Tibial artery (tissue), 4 donors: ENCODE data around the gene FBXL7.

ENCODE experiments used
- DNase-seq, 2 donors: peaks; one replicate each; pipeline ENCODE4 v3.0.0-alpha.2; 2019
- H3K27ac ChIP-seq, 2 donors: fragments of 200-600 bp; sonication (generic) in 1 of 2; 1 replicate in 1 of 2; 2 replicates in 1 of 2; pipeline ENCODE4 v1.5.1; 2018 to 2019; ENCODE audit warnings: mild to moderate bottlenecking in 1 of 2
- H3K27me3 ChIP-seq, 2 donors: fragments of 200-600 bp; sonication (generic) in 1 of 2; one replicate each; pipeline versions ENCODE4 v1.5.1 to v1.6.0; 2016 to 2019
- H3K36me3 ChIP-seq, 3 donors: fragments of 200-600 bp; sonication (generic) in 2 of 3; one replicate each; pipeline ENCODE4 v1.5.1; 2016 to 2019; ENCODE audit warnings: mild to moderate bottlenecking in 2 of 3
- H3K4me1 ChIP-seq, 4 donors: fragments of 200-600 bp; sonication (generic) in 2 of 4; 1 replicate in 3 of 4; 2 replicates in 1 of 4; pipeline ENCODE4 v1.5.1; 2016 to 2019
- H3K4me3 ChIP-seq, 2 donors: fragments of 200-600 bp; sonication (generic) in 1 of 2; 1 replicate in 1 of 2; 2 replicates in 1 of 2; pipeline ENCODE4 v1.5.1; 2018 to 2019; ENCODE audit warnings: mild to moderate bottlenecking in 2 of 2
- H3K9me3 ChIP-seq, 3 donors: fragments of 200-600 bp; sonication (generic) in 1 of 3; one replicate each; pipeline ENCODE4 v1.5.1; 2016 to 2019
- intact Hi-C: fragments of 100-400 bp; cut with DNase I; formaldehyde crosslinking; loops from one replicate; pipeline ENCODE4 v1.15.0; 2023; ENCODE audit warnings: low total_unique reads
- TF ChIP-seq, protein P1 (sequence below), 2 experiments: fragments of 200-600 bp in 1 of 2; fragments of 450-650 bp in 1 of 2; IDR thresholded peaks; one replicate each; pipeline ENCODE4 v1.5.1; 2017 to 2019; ENCODE audit warnings: antibody characterized with exemption in 2 of 2, mild to moderate bottlenecking in 1 of 2, moderate library complexity in 1 of 2

The FBXL7 gene

DNA sequence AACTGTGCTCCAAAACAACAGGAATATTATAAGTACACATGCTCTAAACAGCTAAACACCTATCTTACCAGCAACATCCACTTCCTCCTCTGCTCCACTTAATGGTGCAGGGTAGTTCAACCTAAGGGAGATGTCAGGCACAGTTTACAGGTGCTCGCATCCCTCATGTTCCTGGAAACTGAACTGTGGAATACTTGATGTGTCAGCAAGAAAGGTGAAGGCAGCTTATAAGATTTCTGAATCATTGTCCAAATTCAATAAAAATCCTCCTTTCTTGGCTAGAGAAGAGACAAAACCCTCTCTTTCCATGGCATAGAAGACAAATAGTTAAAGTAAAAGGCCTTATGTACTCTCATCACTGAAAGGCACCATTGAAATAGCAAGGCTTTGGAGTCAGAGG is 272.2 kb downstream of the FBXL7 start:
- no peaks in the 10 kb centered on the region for H3K36me3 ChIP-seq
- H3K27me3 ChIP-seq, result no peaks in the 10 kb centered on the region
- TF ChIP-seq, protein P1, sequence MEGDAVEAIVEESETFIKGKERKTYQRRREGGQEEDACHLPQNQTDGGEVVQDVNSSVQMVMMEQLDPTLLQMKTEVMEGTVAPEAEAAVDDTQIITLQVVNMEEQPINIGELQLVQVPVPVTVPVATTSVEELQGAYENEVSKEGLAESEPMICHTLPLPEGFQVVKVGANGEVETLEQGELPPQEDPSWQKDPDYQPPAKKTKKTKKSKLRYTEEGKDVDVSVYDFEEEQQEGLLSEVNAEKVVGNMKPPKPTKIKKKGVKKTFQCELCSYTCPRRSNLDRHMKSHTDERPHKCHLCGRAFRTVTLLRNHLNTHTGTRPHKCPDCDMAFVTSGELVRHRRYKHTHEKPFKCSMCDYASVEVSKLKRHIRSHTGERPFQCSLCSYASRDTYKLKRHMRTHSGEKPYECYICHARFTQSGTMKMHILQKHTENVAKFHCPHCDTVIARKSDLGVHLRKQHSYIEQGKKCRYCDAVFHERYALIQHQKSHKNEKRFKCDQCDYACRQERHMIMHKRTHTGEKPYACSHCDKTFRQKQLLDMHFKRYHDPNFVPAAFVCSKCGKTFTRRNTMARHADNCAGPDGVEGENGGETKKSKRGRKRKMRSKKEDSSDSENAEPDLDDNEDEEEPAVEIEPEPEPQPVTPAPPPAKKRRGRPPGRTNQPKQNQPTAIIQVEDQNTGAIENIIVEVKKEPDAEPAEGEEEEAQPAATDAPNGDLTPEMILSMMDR (IDR thresholded peaks at IDR 0.05), result no peak
- no peaks in the 10 kb centered on the region for H3K4me1 ChIP-seq
- no peak for DNase-seq
- no peak overlapping the region for H3K4me3 ChIP-seq
- intact Hi-C loops, result no loop called here
- no peak overlapping the region for H3K27ac ChIP-seq
- no peaks in the 10 kb centered on the region for H3K9me3 ChIP-seq

DNA sequence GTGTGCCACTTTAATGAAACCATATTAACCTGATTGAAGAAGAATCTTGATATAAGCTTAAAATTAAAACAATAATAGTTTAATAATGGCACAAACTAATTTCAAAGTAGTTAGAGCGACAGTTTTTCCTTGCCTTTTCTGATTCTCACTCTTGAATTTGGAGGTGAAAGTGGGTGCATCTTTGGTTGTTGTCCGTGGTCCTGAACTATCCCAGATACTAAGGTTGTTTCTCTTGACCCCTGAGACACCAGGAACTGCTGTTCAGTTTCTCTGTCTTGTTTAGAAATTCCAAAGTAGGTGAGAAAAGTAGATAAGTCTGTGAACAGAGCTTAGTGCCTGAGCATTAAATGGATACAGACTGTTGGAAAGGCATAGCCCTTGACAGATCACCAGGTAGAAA is 274.7 kb downstream of the FBXL7 start:
- Histone ChIP-seq H3K27me3 (no peaks in the 10 kb centered on the region), H3K9me3 (no peaks in the 10 kb centered on the region), H3K4me3 (no peak overlapping the region), H3K4me1 (no peaks in the 10 kb centered on the region), H3K27ac (no peak overlapping the region), H3K36me3 (no peaks in the 10 kb centered on the region)
- intact Hi-C loops, result no loop called here
- DNase-seq, result no peak
- TF ChIP-seq, protein P1 (IDR thresholded peaks at IDR 0.05), result no peak

DNA sequence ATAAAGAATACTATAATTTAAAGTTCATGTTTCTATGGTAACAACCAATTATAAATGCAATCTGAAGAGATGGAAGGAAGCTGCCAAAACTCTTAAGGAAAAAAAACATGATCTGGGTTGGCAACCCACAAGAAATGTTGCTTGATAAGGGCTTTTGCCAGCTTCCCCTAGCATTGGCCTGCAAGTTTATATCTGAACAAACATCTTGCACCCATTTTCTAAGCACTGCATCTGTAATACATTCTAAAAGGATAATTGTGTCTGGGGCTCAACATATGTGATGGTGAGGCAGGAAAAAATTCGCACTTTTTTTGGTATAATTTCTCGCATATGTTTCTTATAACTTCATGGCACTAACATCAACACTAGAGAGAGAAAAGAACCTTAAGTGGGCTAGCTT is 276.4 kb downstream of the FBXL7 start:
- no peak for DNase-seq
- no peaks in the 10 kb centered on the region for H3K36me3 ChIP-seq
- H3K4me1 ChIP-seq, result no peaks in the 10 kb centered on the region
- no peaks in the 10 kb centered on the region for H3K9me3 ChIP-seq
- H3K4me3 ChIP-seq, result no peak overlapping the region
- no peaks in the 10 kb centered on the region for H3K27me3 ChIP-seq
- TF ChIP-seq, protein P1 (IDR thresholded peaks at IDR 0.05), result no peak
- H3K27ac ChIP-seq, result no peak overlapping the region
- intact Hi-C loops, result no loop called here

DNA sequence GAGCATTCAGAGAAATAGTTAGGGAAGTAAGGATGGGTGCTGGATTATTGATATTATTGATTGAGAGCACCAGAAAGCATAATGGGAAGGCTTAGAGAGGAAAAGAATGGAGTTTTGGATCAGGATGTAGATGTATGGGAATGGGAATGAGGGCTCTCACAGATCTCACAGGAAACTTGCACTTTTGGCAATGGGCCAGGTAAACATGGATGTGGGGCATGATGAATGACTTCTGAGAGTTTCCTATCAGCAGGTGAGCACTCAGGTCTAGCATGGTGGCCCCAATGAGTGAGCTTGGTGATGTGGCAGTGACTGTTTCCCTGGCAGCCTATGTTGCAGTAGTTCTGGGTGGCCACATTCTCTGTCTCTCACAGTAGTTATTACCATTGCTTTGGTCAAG is 283.8 kb downstream of the FBXL7 start:
- Histone ChIP-seq H3K27me3 (no peaks in the 10 kb centered on the region), H3K4me3 (no peak overlapping the region), H3K4me1 (peaks cover 0 to 11% (median 0%) of the 10 kb centered on the region in 4 donors), H3K36me3 (no peaks in the 10 kb centered on the region), H3K27ac (no peak overlapping the region), H3K9me3 (no peaks in the 10 kb centered on the region)
- TF ChIP-seq, protein P1 (IDR thresholded peaks at IDR 0.05), result no peak
- no peak for DNase-seq
- intact Hi-C loops, result no loop called here

DNA sequence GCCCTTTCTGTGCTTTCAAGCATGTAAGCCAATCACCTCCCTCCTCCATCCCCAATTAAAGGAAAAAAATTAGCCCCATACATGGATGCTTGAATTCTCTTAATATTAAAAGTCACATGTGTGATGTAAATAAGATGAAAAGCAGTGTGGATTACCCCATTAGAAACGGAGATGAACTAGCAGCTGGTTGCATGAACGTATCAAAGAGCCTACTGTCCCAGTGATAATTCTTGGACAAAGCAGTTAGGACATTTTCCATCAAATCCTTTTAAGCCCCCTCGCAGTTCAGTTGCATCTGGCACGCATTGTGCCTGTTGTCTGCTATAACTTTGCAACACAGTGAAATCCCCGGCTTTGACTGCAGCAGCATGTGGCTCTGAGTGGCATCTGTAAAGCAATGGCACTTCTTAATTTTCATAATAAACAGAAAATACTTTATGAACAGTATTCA is 285.6 kb downstream of the FBXL7 start:
- TF ChIP-seq, protein P1 (IDR thresholded peaks at IDR 0.05), result no peak
- Histone ChIP-seq H3K4me1 (peaks cover 0 to 12% (median 0%) of the 10 kb centered on the region in 4 donors), H3K27ac (no peak overlapping the region), H3K36me3 (no peaks in the 10 kb centered on the region), H3K9me3 (no peaks in the 10 kb centered on the region), H3K27me3 (no peaks in the 10 kb centered on the region), H3K4me3 (no peak overlapping the region)
- intact Hi-C loops, result no loop called here
- DNase-seq, result no peak

DNA sequence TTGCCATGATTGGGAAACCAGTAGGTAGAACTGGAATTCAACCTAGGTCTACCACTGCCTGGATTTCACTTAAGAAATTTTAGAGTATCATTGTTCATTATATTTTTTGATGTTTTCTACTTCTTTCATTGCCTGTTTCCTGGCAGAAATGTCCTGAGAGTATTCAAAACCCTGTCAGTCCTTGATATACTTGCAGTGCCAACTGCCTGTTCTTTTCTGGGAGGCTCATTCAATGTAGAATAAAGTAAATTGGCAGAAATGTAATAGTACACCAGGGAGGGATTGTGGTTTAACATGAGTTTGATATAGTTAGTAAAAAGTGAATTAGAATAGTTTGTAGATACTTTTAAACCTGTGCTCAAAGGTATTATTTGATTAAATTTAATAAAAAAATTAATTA is 286.3 kb downstream of the FBXL7 start:
- TF ChIP-seq, protein P1 (IDR thresholded peaks at IDR 0.05), result no peak
- no peak for DNase-seq
- H3K4me1 ChIP-seq, result peaks cover 0 to 17% (median 0%) of the 10 kb centered on the region in 4 donors
- no peaks in the 10 kb centered on the region for H3K27me3 ChIP-seq
- intact Hi-C loops, result no loop called here
- H3K9me3 ChIP-seq, result no peaks in the 10 kb centered on the region
- H3K27ac ChIP-seq, result no peak overlapping the region
- no peaks in the 10 kb centered on the region for H3K36me3 ChIP-seq
- H3K4me3 ChIP-seq, result no peak overlapping the region
